ENCODE data around the gene RNF121.

GRCh38 chr11:71979602-71980001 is 50.8 kb downstream of the RNF121 start:
- TF ChIP-seq CTCF (IDR thresholded peaks at IDR 0.05) (no peak), POLR2A (IDR thresholded peaks at IDR 0.05) (no peak), POLR2AphosphoS5 (IDR thresholded peaks at IDR 0.05; ENCODE audit: insufficient read depth in 1 of 2, low read depth in 1 of 2) (no peak)

All from vagina (tissue), 2 donors.